HepG2 (cell line): Measurements from ENCODE around the gene RYK. TPM values are rescaled to one million over a fixed set of nuclear protein-coding genes. Genes with fewer than 3 reads are reported as not detected.

Experiments
- CTCF ChIP-seq: sonication (generic); formaldehyde crosslinking; IDR thresholded peaks from 2 replicates; pipeline ENCODE4 v1.5.0; 2020; ENCODE audit warnings: mild to moderate bottlenecking, missing genetic modification reagents, moderate library complexity
- HDAC6 ChIP-seq: fragments of 200-600 bp; sonication (generic); IDR thresholded peaks from 2 replicates; pipeline ENCODE4 v1.7.0; 2017; ENCODE audit warnings: mild to moderate bottlenecking, antibody characterized with exemption, low read length, low read depth
- KDM2A ChIP-seq: sonication (generic); formaldehyde crosslinking; IDR thresholded peaks from 2 replicates; pipeline ENCODE4 v1.4.0; 2020; ENCODE audit warnings: low read depth, missing genetic modification reagents, borderline replicate concordance
- NFE2L1 ChIP-seq: sonication (generic); formaldehyde crosslinking; IDR thresholded peaks from 2 replicates; pipeline ENCODE4 v1.4.0; 2020; ENCODE audit warnings: missing genetic modification reagents, mild to moderate bottlenecking, borderline replicate concordance
- NFKB2 ChIP-seq: sonication (generic); formaldehyde crosslinking; IDR thresholded peaks from 2 replicates; pipeline ENCODE4 v1.4.0; 2020; ENCODE audit warnings: missing genetic modification reagents, borderline replicate concordance
- PHF20 ChIP-seq: sonication (generic); formaldehyde crosslinking; IDR thresholded peaks from 2 replicates; pipeline ENCODE4 v1.5.0; 2020; ENCODE audit warnings: mild to moderate bottlenecking, missing genetic modification reagents
- RBFOX2 ChIP-seq: fragments of 200-400 bp; formaldehyde crosslinking; IDR thresholded peaks from 2 replicates; pipeline ENCODE4 v1.6.1; 2017; ENCODE audit warnings: low read depth, mild to moderate bottlenecking, low read length
- SAP130 ChIP-seq: IDR thresholded peaks from 2 replicates; pipeline ENCODE4 v1.6.1; 2016; ENCODE audit warnings: low read depth
- SOX6 ChIP-seq, 2 experiments: fragments of 450-650 bp in 1 of 2; sonication (generic) in 1 of 2; formaldehyde crosslinking in 1 of 2; IDR thresholded peaks; 2 replicates each; pipeline versions ENCODE4 v1.4.0 to v1.6.1; 2017 to 2020; ENCODE audit warnings: antibody characterized with exemption in 1 of 2, mild to moderate bottlenecking in 1 of 2, missing genetic modification reagents in 1 of 2
- TMF1 ChIP-seq: sonication (generic); formaldehyde crosslinking; IDR thresholded peaks from 2 replicates; pipeline ENCODE4 v1.8.1; 2022; ENCODE audit warnings: low read depth, missing genetic modification reagents
- ZFP36L2 ChIP-seq: sonication (generic); formaldehyde crosslinking; IDR thresholded peaks from 2 replicates; pipeline ENCODE4 v1.4.0; 2020; ENCODE audit warnings: missing genetic modification reagents
- ZFX ChIP-seq: sonication (generic); formaldehyde crosslinking; IDR thresholded peaks from 2 replicates; pipeline ENCODE4 v1.4.0; 2020; ENCODE audit warnings: mild to moderate bottlenecking, low read depth, missing genetic modification reagents, moderate library complexity
- ZNF225 ChIP-seq: sonication (generic); formaldehyde crosslinking; IDR thresholded peaks from 2 replicates; pipeline ENCODE4 v1.4.0; 2020; ENCODE audit warnings: mild to moderate bottlenecking, missing genetic modification reagents
- ZNF782 ChIP-seq: sonication (generic); formaldehyde crosslinking; IDR thresholded peaks from 2 replicates; pipeline ENCODE4 v1.4.0; 2020; ENCODE audit warnings: missing genetic modification reagents, mild to moderate bottlenecking, borderline replicate concordance
- polyA plus RNA-seq, 8 experiments: library from polyadenylated mRNA; depleted of rRNA in 3 of 8; stranded (reverse) in 7 of 8; unstranded in 1 of 8; fragments of >200 nt; fragmentation: Illumina TruSeq in 4 of 8; extraction: Trizol in 4 of 8; gene quantifications; 2 replicates each; pipeline versions ENCODE4 v1.2.1 to v1.2.3, GENCODE V29; 2011 to 2016; ENCODE audit warnings: low read depth in 4 of 8, missing spikeins in 1 of 8, mixed read lengths in 1 of 8; ENCODE audit not compliant: insufficient read depth in 1 of 8
- total RNA-seq, 5 experiments: library from RNA; depleted of rRNA; stranded (reverse); fragments of >200 nt; fragmentation: Illumina TruSeq; extraction: Trizol; gene quantifications; 2 replicates each; pipeline ENCODE4 v1.2.3, GENCODE V29; 2016; ENCODE audit warnings: low read depth in 1 of 5
- TF ChIP-seq, protein P1 (sequence below): IDR thresholded peaks from 2 replicates; pipeline ENCODE4 v1.6.1; 2016; ENCODE audit warnings: missing compliant biosample characterization, missing genetic modification reagents, borderline replicate concordance
- TF ChIP-seq, protein P2 (sequence below): sonication (generic); formaldehyde crosslinking; IDR thresholded peaks from 2 replicates; pipeline ENCODE4 v1.8.1; 2022; ENCODE audit warnings: mild to moderate bottlenecking, missing genetic modification reagents
- TF ChIP-seq, protein P3 (sequence below), 2 experiments: fragments of 450-650 bp in 1 of 2; sonication (generic) in 1 of 2; formaldehyde crosslinking; IDR thresholded peaks; 2 replicates each; pipeline versions ENCODE4 v1.5.0 to v1.8.0; 2020 to 2022; ENCODE audit warnings: mild to moderate bottlenecking in 1 of 2, missing genetic modification reagents in 1 of 2
- TF ChIP-seq, protein P4 (sequence below): sonication (generic); formaldehyde crosslinking; IDR thresholded peaks from 2 replicates; pipeline ENCODE4 v1.4.0; 2020; ENCODE audit warnings: mild to moderate bottlenecking, missing genetic modification reagents
- TF ChIP-seq, protein P5 (sequence below): sonication (generic); formaldehyde crosslinking; IDR thresholded peaks from 2 replicates; pipeline ENCODE4 v1.4.0; 2020; ENCODE audit warnings: missing genetic modification reagents

The RYK gene
- total and polyA plus RNA-seq, 2 of the 13 experiments (the other 11 are each of a cell fraction or from before 2014, with no cell fraction given), result 35.0 to 66.2 TPM

GRCh38 chr3:134251731-134252391, 1.2 kb upstream of the RYK start (continued):
- TF ChIP-seq, protein P1, sequence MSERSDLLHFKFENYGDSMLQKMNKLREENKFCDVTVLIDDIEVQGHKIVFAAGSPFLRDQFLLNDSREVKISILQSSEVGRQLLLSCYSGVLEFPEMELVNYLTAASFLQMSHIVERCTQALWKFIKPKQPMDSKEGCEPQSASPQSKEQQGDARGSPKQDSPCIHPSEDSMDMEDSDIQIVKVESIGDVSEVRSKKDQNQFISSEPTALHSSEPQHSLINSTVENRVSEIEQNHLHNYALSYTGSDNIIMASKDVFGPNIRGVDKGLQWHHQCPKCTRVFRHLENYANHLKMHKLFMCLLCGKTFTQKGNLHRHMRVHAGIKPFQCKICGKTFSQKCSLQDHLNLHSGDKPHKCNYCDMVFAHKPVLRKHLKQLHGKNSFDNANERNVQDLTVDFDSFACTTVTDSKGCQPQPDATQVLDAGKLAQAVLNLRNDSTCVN (CRISPR knock-in tag), result no peak
- no peak for TF ChIP-seq ZNF782 (CRISPR knock-in tag)
- TF ChIP-seq, protein P2, sequence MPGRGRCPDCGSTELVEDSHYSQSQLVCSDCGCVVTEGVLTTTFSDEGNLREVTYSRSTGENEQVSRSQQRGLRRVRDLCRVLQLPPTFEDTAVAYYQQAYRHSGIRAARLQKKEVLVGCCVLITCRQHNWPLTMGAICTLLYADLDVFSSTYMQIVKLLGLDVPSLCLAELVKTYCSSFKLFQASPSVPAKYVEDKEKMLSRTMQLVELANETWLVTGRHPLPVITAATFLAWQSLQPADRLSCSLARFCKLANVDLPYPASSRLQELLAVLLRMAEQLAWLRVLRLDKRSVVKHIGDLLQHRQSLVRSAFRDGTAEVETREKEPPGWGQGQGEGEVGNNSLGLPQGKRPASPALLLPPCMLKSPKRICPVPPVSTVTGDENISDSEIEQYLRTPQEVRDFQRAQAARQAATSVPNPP (CRISPR knock-in tag), result 0 out of 2 replicates have a peak, but pooled peaks have one; percentile 21
- peak; percentile 85 for TF ChIP-seq ZFX (CRISPR knock-in tag)
- TF ChIP-seq RBFOX2, result 0 out of 2 replicates have a peak, but pooled peaks have one; percentile 22
- TF ChIP-seq SAP130, result peak; percentile 31; the same call in 1 of the 2 replicates
- peak; percentile 82; the same call in 1 of the 2 replicates for TF ChIP-seq NFKB2 (CRISPR knock-in tag)
- TF ChIP-seq, protein P3, sequence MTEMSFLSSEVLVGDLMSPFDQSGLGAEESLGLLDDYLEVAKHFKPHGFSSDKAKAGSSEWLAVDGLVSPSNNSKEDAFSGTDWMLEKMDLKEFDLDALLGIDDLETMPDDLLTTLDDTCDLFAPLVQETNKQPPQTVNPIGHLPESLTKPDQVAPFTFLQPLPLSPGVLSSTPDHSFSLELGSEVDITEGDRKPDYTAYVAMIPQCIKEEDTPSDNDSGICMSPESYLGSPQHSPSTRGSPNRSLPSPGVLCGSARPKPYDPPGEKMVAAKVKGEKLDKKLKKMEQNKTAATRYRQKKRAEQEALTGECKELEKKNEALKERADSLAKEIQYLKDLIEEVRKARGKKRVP (CRISPR knock-in tag; IDR thresholded peaks at IDR 0.05), result peak in 1 of 2 experiments; percentile 94; a peak in 2 of 4 replicates
- TF ChIP-seq CTCF (CRISPR knock-in tag), result no peak
- TF ChIP-seq, protein P4, sequence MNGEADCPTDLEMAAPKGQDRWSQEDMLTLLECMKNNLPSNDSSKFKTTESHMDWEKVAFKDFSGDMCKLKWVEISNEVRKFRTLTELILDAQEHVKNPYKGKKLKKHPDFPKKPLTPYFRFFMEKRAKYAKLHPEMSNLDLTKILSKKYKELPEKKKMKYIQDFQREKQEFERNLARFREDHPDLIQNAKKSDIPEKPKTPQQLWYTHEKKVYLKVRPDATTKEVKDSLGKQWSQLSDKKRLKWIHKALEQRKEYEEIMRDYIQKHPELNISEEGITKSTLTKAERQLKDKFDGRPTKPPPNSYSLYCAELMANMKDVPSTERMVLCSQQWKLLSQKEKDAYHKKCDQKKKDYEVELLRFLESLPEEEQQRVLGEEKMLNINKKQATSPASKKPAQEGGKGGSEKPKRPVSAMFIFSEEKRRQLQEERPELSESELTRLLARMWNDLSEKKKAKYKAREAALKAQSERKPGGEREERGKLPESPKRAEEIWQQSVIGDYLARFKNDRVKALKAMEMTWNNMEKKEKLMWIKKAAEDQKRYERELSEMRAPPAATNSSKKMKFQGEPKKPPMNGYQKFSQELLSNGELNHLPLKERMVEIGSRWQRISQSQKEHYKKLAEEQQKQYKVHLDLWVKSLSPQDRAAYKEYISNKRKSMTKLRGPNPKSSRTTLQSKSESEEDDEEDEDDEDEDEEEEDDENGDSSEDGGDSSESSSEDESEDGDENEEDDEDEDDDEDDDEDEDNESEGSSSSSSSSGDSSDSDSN, result peak; percentile 20; the same call in 1 of the 2 replicates
- 0 out of 2 replicates have a peak, but pooled peaks have one; percentile 15 for TF ChIP-seq PHF20 (CRISPR knock-in tag)
- TF ChIP-seq ZNF225, result peak; percentile 63; the same call in 1 of the 2 replicates
- TF ChIP-seq TMF1 (CRISPR knock-in tag), result no peak
- TF ChIP-seq NFE2L1 (CRISPR knock-in tag), result 0 out of 2 replicates have a peak, but pooled peaks have one; percentile 53
- no peak for TF ChIP-seq ZFP36L2 (CRISPR knock-in tag)
- TF ChIP-seq, protein P5, sequence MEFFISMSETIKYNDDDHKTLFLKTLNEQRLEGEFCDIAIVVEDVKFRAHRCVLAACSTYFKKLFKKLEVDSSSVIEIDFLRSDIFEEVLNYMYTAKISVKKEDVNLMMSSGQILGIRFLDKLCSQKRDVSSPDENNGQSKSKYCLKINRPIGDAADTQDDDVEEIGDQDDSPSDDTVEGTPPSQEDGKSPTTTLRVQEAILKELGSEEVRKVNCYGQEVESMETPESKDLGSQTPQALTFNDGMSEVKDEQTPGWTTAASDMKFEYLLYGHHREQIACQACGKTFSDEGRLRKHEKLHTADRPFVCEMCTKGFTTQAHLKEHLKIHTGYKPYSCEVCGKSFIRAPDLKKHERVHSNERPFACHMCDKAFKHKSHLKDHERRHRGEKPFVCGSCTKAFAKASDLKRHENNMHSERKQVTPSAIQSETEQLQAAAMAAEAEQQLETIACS (CRISPR knock-in tag), result peak; percentile 46; the same call in 1 of the 2 replicates
- no peak for TF ChIP-seq SOX6 (IDR thresholded peaks at IDR 0.05)
- TF ChIP-seq SOX6 (CRISPR knock-in tag; IDR thresholded peaks at IDR 0.05), result peak; percentile 32; the same call in 1 of the 2 replicates
- TF ChIP-seq KDM2A (CRISPR knock-in tag), result peak; percentile 27; the same call in 1 of the 2 replicates
- no peak for TF ChIP-seq HDAC6
